ENCODE results near the gene BBS4.
"Not testable (repeated sequence)": the region's sequence is repeated elsewhere in the genome, so short reads cannot be mapped to it uniquely, and the experiment has no call there.

BBS4 gene

GRCh38 chr15:72685925-72686794 is at the start of gene BBS4, which contains the start of gene HIGD2B:
Gene BBS4 (plus strand): TSS chr15:72686207. CDS start chr15:72686228, 21 bp downstream.
Gene HIGD2B (minus strand): TSS chr15:72686182. CDS start chr15:72676374, 9,808 bp downstream.
- peak; percentile 76 to 82 for DNase-seq

GRCh38 chr15:72636519-72637282 is 49.3 kb upstream of the BBS4 start:
- peak; percentile 26 to 58 for DNase-seq

- not testable (repeated sequence) for DNase-seq
These were observed 46.1 kb upstream of the BBS4 start for GRCh38 chr15:72639759-72640483.

- DNase-seq, result not testable (repeated sequence)
These were observed 43.7 kb upstream of the BBS4 start for GRCh38 chr15:72642271-72642670.

GRCh38 chr15:72648631-72649253 is 37.3 kb upstream of the BBS4 start:
- not testable (repeated sequence) for DNase-seq

- DNase-seq, result not testable (repeated sequence)
These were observed 31.6 kb upstream of the BBS4 start, which contains the start of gene GOLGA6B for GRCh38 chr15:72654397-72654796. Gene GOLGA6B (plus strand): TSS chr15:72654697. CDS start chr15:72654738, 41 bp downstream.

- DNase-seq, result not testable (repeated sequence)
These were observed 30.0 kb upstream of the BBS4 start for GRCh38 chr15:72656014-72656413.

- DNase-seq, result not testable (repeated sequence)
These were observed 24.9 kb upstream of the BBS4 start for GRCh38 chr15:72661081-72661480.

- DNase-seq, result not testable (repeated sequence)
These were observed 22.1 kb upstream of the BBS4 start for GRCh38 chr15:72663931-72664330.

- DNase-seq, result not testable (repeated sequence)
These were observed 20.3 kb upstream of the BBS4 start for GRCh38 chr15:72665706-72666105.

GRCh38 chr15:72669803-72670202 is 16.2 kb upstream of the BBS4 start:
- DNase-seq, result not testable (repeated sequence)

GRCh38 chr15:72670656-72671352 is 15.2 kb upstream of the BBS4 start:
- DNase-seq, result peak; percentile 60 to 70

- DNase-seq, result no peak
These were observed 14.5 kb upstream of the BBS4 start for GRCh38 chr15:72671525-72671924.

GRCh38 chr15:72676838-72677237 is 9.2 kb upstream of the BBS4 start:
- no peak for DNase-seq

- DNase-seq, result no peak
These were observed 5.1 kb upstream of the BBS4 start for GRCh38 chr15:72680931-72681330.

- no peak for DNase-seq
These were observed 3.2 kb upstream of the BBS4 start for GRCh38 chr15:72682772-72683171.

- DNase-seq, result no peak
These were observed 594 bp upstream of the BBS4 start for GRCh38 chr15:72685301-72685924.

- no peak for DNase-seq
These were observed 2.7 kb downstream of the BBS4 start for GRCh38 chr15:72688697-72689096.

GRCh38 chr15:72690938-72691337 is 4.9 kb downstream of the BBS4 start:
- no peak for DNase-seq

GRCh38 chr15:72698938-72699337 is 12.9 kb downstream of the BBS4 start:
- DNase-seq, result no peak

- no peak for DNase-seq
These were observed 14.1 kb downstream of the BBS4 start for GRCh38 chr15:72700076-72700475.

Data from stimulated activated CD4-positive, alpha-beta T cell treated with anti-CD3 and anti-CD28 coated beads, Interleukin-2, amount 100 ng/mL, for 48 hours (primary cell).